LNCaP clone FGC (cell line): ENCODE data around the gene NR3C2.

Experiments used
- DNase-seq: peaks from one replicate; pipeline ENCODE4 v3.0.0-alpha.2; 2011; ENCODE audit warnings: low read depth
- H3K4me3 ChIP-seq: 2 replicates; pipeline ENCODE4 v1.5.1; 2011; ENCODE audit warnings: mild to moderate bottlenecking, low read depth, low read length, control low read depth
- CTCF ChIP-seq: IDR thresholded peaks from 2 replicates; pipeline ENCODE4 v1.5.1; 2012; ENCODE audit warnings: mild to moderate bottlenecking; ENCODE audit not compliant: control insufficient read depth, insufficient read depth; ENCODE audit errors: extremely low read depth

Gene NR3C2

GRCh38 chr4:148081745-148082144 is 360.5 kb downstream of the NR3C2 start:
- no peak for TF ChIP-seq CTCF
- DNase-seq, result no peak
- H3K4me3 ChIP-seq, result no peak overlapping the region

GRCh38 chr4:148081267-148081666 is 360.9 kb downstream of the NR3C2 start:
- no peak for DNase-seq
- no peak for TF ChIP-seq CTCF
- no peak overlapping the region for H3K4me3 ChIP-seq

GRCh38 chr4:148079961-148080360 is 362.3 kb downstream of the NR3C2 start:
- no peak overlapping the region for H3K4me3 ChIP-seq
- TF ChIP-seq CTCF, result no peak
- no peak for DNase-seq

- no peak for TF ChIP-seq CTCF
- no peak overlapping the region for H3K4me3 ChIP-seq
- DNase-seq, result no peak
Measured at GRCh38 chr4:148078061-148078460, 364.2 kb downstream of the NR3C2 start.

- H3K4me3 ChIP-seq, result no peak overlapping the region
- no peak for TF ChIP-seq CTCF
- no peak for DNase-seq
Measured at GRCh38 chr4:148077581-148077980, 364.6 kb downstream of the NR3C2 start.

- no peak for TF ChIP-seq CTCF
Measured at GRCh38 chr4:148076964-148077363, 365.2 kb downstream of the NR3C2 start.

GRCh38 chr4:148075438-148075837 is 366.8 kb downstream of the NR3C2 start:
- no peak for TF ChIP-seq CTCF
- no peak for DNase-seq
- H3K4me3 ChIP-seq, result no peak overlapping the region

More at GRCh38 chr4:148076964-148077363, 365.2 kb downstream of the NR3C2 start:
- H3K4me3 ChIP-seq, result no peak overlapping the region
- no peak for DNase-seq
